NB4 (cell line): ENCODE data around the gene TFCP2.

ENCODE experiments used
- DNase-seq: peaks from one replicate; pipeline ENCODE4 v3.0.0; 2010; ENCODE audit warnings: low read depth
- H3K4me3 ChIP-seq: one replicate; pipeline ENCODE4 v1.5.1; 2011; ENCODE audit warnings: mild to moderate bottlenecking, low read depth, low read length, moderate library complexity
- MYC ChIP-seq: IDR thresholded peaks from 2 replicates; pipeline ENCODE4 v1.6.1; 2011; ENCODE audit warnings: low read depth, low read length
- POLR2A ChIP-seq: IDR thresholded peaks from 2 replicates; pipeline ENCODE4 v1.6.1; 2011; ENCODE audit warnings: mild to moderate bottlenecking; ENCODE audit not compliant: insufficient read length; ENCODE audit errors: extremely low read depth
- TF ChIP-seq, protein P1 (sequence below): IDR thresholded peaks from one replicate; pipeline ENCODE4 v1.5.1; 2012; ENCODE audit warnings: low read depth, low read length
- TF ChIP-seq, protein P2 (sequence below): IDR thresholded peaks from 2 replicates; pipeline ENCODE4 v1.6.1; 2011; ENCODE audit warnings: low read depth, low read length

TFCP2 gene

DNA sequence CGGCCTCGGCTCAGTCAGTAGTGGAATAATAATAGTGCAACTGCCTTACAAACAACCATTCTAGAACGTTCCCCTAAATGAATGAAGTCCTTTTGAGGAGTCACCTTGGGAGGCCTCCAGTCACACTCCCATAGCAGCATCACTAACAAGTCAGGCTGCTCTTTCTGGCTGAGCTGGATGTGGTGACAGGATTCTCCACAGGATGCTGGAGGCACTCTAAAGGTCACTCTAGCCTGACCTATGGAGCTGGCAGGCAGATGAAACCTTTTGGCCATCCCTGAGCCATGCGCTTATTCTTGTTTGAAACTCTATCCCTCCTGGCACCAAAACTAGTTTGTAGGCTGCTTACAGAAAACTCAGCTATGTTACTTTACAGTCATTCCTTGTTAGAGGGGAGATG is 17.9 kb upstream of the TFCP2 start:
- H3K4me3 ChIP-seq, result no peak overlapping the region
- no peak for TF ChIP-seq POLR2A
- TF ChIP-seq, protein P1, sequence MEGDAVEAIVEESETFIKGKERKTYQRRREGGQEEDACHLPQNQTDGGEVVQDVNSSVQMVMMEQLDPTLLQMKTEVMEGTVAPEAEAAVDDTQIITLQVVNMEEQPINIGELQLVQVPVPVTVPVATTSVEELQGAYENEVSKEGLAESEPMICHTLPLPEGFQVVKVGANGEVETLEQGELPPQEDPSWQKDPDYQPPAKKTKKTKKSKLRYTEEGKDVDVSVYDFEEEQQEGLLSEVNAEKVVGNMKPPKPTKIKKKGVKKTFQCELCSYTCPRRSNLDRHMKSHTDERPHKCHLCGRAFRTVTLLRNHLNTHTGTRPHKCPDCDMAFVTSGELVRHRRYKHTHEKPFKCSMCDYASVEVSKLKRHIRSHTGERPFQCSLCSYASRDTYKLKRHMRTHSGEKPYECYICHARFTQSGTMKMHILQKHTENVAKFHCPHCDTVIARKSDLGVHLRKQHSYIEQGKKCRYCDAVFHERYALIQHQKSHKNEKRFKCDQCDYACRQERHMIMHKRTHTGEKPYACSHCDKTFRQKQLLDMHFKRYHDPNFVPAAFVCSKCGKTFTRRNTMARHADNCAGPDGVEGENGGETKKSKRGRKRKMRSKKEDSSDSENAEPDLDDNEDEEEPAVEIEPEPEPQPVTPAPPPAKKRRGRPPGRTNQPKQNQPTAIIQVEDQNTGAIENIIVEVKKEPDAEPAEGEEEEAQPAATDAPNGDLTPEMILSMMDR, result no peak
- TF ChIP-seq, protein P2, sequence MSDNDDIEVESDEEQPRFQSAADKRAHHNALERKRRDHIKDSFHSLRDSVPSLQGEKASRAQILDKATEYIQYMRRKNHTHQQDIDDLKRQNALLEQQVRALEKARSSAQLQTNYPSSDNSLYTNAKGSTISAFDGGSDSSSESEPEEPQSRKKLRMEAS, result no peak
- no peak for TF ChIP-seq MYC
- DNase-seq, result no peak

DNA sequence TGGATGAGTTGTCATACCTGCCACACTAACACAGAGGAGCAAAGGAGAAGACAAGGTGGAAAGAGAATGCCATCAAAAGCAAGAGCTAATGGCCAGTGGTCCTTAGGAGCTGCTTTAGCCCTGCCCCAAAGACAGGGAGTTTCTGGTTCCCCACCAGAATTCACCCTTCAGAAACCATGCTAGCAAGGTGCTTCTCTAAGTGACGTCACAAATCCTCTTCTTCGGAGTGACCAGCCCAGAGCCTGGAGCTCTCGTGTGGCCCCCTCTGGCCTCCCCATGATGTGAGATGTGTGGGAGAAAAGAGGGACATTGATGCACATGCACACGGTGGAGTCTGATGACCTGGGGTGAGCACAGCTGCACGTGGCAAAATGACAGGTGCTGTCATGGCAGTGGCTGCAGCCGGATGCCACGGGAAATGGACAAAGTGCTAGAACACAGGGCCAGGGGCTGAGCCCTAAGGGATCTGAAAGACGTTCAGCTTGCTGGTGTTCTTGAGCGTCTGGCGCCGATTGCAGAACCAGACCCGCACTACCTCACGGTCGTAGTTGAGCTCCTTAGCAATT is 16.9 kb upstream of the TFCP2 start:
- TF ChIP-seq, protein P2, result no peak
- TF ChIP-seq, protein P1, result no peak
- no peak for TF ChIP-seq MYC
- no peak for TF ChIP-seq POLR2A
- DNase-seq, result no peak
- no peak overlapping the region for H3K4me3 ChIP-seq

DNA sequence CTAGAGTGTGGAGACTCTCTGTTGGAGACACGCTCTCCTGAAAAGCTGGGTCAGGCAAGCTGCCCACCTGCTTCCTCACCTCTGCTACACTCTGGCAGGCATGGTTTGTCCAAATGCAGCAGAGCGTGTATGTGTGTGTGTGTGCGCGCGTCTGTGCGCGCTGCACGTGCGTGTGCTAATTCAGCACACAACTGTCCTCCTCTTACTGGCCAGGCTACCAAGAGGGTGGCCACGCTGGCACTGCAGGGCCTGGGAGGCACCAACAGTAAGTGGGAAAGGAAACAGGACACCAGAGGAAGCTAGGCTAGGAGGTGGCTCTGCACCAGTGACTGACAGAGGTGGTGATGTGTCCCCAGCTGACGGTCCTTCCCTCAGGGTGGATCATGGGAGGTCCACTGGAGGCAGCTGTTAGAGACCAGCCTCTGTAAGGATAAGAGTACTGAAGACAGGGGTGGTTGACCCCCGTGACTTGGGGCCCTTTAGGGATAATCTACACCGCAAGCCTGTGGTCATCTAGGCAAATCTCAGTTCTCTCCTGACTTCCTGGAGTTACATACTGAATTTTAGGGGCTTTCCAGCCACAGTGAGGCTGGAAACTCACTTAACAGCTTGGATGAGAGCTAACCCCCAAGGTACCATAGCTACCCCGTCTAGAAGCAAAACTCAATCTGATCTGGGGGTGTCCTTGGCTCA is 15.6 kb upstream of the TFCP2 start:
- H3K4me3 ChIP-seq, result no peak overlapping the region
- TF ChIP-seq, protein P2, result no peak
- no peak for TF ChIP-seq MYC
- no peak for TF ChIP-seq POLR2A
- TF ChIP-seq, protein P1, result no peak
- no peak for DNase-seq

DNA sequence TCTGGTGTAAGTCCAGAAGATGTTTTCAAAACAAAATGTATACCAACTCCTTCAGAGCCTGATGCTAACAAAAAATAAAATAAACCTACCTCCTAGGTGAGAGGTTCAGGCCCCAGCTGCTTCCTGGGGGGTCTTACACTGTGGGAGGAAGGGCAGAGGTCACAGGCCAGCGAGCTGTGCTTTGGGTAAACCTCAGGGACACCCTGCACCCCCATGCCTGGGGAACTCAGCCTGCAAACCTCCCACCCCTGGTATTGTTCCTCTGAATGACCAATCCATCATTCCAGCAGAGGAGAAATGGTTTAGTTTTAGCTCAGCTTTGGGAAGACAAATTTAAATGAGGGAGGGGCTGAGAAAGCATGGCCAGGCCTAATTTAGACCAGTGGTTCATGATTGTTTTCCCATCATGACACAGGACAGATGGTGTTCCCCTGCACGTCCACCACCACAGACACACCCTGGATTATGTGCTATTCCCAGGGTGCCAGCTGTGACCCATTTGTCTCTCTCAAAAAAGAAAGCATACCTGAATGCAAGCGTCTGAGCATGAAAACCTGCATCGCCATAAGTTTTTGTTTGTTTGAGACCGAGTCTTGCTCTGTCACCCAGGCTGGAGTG is 14.5 kb upstream of the TFCP2 start:
- no peak for DNase-seq
- TF ChIP-seq, protein P2, result no peak
- TF ChIP-seq, protein P1, result no peak
- TF ChIP-seq POLR2A (no peak), MYC (no peak)

DNA sequence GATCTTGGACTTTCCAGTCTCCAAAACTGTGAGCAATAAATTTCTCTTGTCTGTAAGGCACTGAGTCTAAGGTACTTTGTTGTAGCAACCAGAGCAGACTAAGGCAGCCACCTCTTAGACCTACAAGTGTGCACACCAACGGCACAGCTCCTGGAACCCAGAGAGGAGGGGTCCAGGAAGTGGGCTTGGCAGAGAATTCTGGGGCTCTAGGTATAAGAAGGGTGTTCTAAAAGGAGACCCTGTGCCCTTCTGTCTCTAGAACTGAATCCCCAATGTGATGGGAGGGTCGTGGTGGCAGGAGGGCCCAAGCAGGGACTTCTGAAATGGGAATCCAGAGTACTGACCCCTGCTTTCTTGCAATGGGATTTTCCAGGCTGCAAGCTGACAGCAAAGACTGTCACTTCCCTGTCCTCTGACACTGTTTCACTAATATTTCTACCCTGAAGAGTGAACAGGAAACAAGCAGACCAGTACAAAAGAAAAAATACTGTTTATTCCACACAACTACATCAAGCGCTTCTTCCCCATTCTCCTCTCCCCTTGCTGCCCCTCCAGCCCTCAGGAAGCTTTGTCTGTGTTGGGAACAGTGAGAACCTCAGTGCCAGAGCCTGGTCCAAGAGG is 13.6 kb upstream of the TFCP2 start:
- H3K4me3 ChIP-seq, result no peak overlapping the region
- TF ChIP-seq, protein P2, result no peak
- TF ChIP-seq MYC (no peak), POLR2A (no peak)
- TF ChIP-seq, protein P1, result no peak
- DNase-seq, result no peak

More for the DNA sequence above, 14.5 kb upstream of the TFCP2 start:
- H3K4me3 ChIP-seq, result no peak overlapping the region
